H1 (cell line): ENCODE measurements around the gene DCTPP1. TPM values are rescaled to one million over a fixed set of nuclear protein-coding genes. Genes with fewer than 3 reads are reported as not detected.

ENCODE experiments used
- CTCF ChIA-PET: fragments of 300-600 bp; sonication (Branson Sonifier 250); formaldehyde crosslinking; loops from one replicate; lab custom pipeline; 2021; ENCODE audit not compliant: partially characterized antibody; lab: Charles Lee
- POLR2A ChIA-PET: fragments of 300-600 bp; sonication (Branson Sonifier 250); formaldehyde crosslinking; loops from one replicate; lab custom pipeline; 2021; ENCODE audit warnings: inconsistent platforms; ENCODE audit not compliant: partially characterized antibody; lab: Charles Lee
- DNase-seq, 2 experiments: peaks; one replicate each; pipeline versions ENCODE4 v3.0.0 to v3.0.0-alpha.2; 2010 to 2022; ENCODE audit warnings: low spot score in 2 of 2, low read depth in 1 of 2, mixed read lengths in 1 of 2
- FAIRE-seq: peaks from 2 replicates; lab custom pipeline; 2011; peaks lifted over from hg19 to GRCh38; lab: Jason Lieb, UNC
- H2AFZ ChIP-seq: 2 replicates; pipeline ENCODE4 v1.8.1; 2012; ENCODE audit warnings: low read length, inconsistent platforms
- H2AK5ac ChIP-seq: 2 replicates; pipeline ENCODE4 v1.6.1; 2013; ENCODE audit warnings: low read depth, low read length
- H2BK120ac ChIP-seq: replicated peaks from 2 replicates; pipeline ENCODE3; 2013; ENCODE audit warnings: low read depth, low read length, inconsistent platforms
- H2BK12ac ChIP-seq: 2 replicates; pipeline ENCODE4 v1.6.1; 2013; ENCODE audit warnings: low read depth, low read length
- H2BK15ac ChIP-seq: 2 replicates; pipeline ENCODE4 v1.6.1; 2013; ENCODE audit warnings: low read length
- H2BK20ac ChIP-seq: 2 replicates; pipeline ENCODE4 v1.6.1; 2013; ENCODE audit warnings: low read length
- H2BK5ac ChIP-seq: 2 replicates; pipeline ENCODE4 v1.6.1; 2013; ENCODE audit warnings: low read depth, low read length
- H3K14ac ChIP-seq: 2 replicates; pipeline ENCODE4 v1.6.1; 2013; ENCODE audit warnings: inconsistent platforms; ENCODE audit not compliant: insufficient read length
- H3K18ac ChIP-seq: 2 replicates; pipeline ENCODE4 v1.6.1; 2013; ENCODE audit warnings: low read length; ENCODE audit errors: extremely low read depth
- H3K23ac ChIP-seq: 2 replicates; pipeline ENCODE4 v1.6.1; 2013; ENCODE audit warnings: inconsistent platforms; ENCODE audit not compliant: insufficient read length
- H3K23me2 ChIP-seq: 2 replicates; pipeline ENCODE4 v1.6.1; 2013; ENCODE audit warnings: low read depth, low read length
- H3K27ac ChIP-seq: 2 replicates; pipeline ENCODE4 v1.6.1; 2011; ENCODE audit warnings: low read depth, low read length, inconsistent platforms
- H3K27me3 ChIP-seq, 4 experiments: replicated peaks in 1 of 4; 1 replicate in 1 of 4; 2 replicates in 3 of 4; pipeline versions ENCODE4 v1.6.1 to v1.8.1; 2011 to 2013; ENCODE audit warnings: low read length in 3 of 4, mild to moderate bottlenecking in 3 of 4, inconsistent platforms in 2 of 4, mixed read lengths in 2 of 4, moderate library complexity in 1 of 4; ENCODE audit not compliant: control insufficient read depth in 3 of 4, insufficient read depth in 3 of 4; ENCODE audit errors: extremely low read depth in 1 of 4
- H3K36me3 ChIP-seq, 4 experiments: 2 replicates each; pipeline versions ENCODE4 v1.6.1 to v1.8.1; 2011 to 2013; ENCODE audit warnings: mild to moderate bottlenecking in 4 of 4, low read length in 3 of 4, moderate library complexity in 2 of 4, control low read depth in 1 of 4, inconsistent platforms in 1 of 4; ENCODE audit not compliant: insufficient read depth in 4 of 4, control insufficient read depth in 2 of 4
- H3K4ac ChIP-seq: replicated peaks from 2 replicates; pipeline ENCODE3; 2013; ENCODE audit warnings: low read length, low read depth, mixed read lengths, inconsistent platforms; ENCODE audit not compliant: insufficient read length
- H3K4me1 ChIP-seq, 4 experiments: replicated peaks in 1 of 4; 1 replicate in 1 of 4; 2 replicates in 3 of 4; pipeline versions ENCODE4 v1.6.1 to v1.8.1; 2011 to 2013; ENCODE audit warnings: low read length in 3 of 4, inconsistent platforms in 2 of 4, mixed read lengths in 1 of 4; ENCODE audit not compliant: insufficient read depth in 4 of 4, control insufficient read depth in 3 of 4
- H3K4me2 ChIP-seq, 2 experiments: 2 replicates each; pipeline versions ENCODE4 v1.6.1 to v1.8.1; 2011 to 2013; ENCODE audit warnings: low read depth in 2 of 2, low read length in 2 of 2, control low read depth in 1 of 2, inconsistent platforms in 1 of 2, mild to moderate bottlenecking in 1 of 2; ENCODE audit not compliant: insufficient read depth in 1 of 2
- H3K4me3 ChIP-seq, 4 experiments: fragments of 200-600, 300-600 bp in 1 of 4; sonication (generic), shearing (Covaris generic), sonication (Bioruptor Twin) in 1 of 4; 2 replicates each; pipeline versions ENCODE4 v1.5.1 to v1.8.1; 2011 to 2016; ENCODE audit warnings: low read length in 4 of 4, low read depth in 3 of 4, control low read depth in 2 of 4, inconsistent platforms in 2 of 4, mild to moderate bottlenecking in 2 of 4, mixed read lengths in 1 of 4, moderate library complexity in 1 of 4; ENCODE audit not compliant: insufficient read depth in 2 of 4; ENCODE audit errors: extremely low read depth in 1 of 4
- H3K56ac ChIP-seq: replicated peaks from 2 replicates; pipeline ENCODE3; 2013; ENCODE audit warnings: low read depth, mild to moderate bottlenecking, mixed read lengths, low read length, inconsistent platforms; ENCODE audit not compliant: insufficient read length
- H3K79me1 ChIP-seq: 2 replicates; pipeline ENCODE4 v1.6.1; 2013; ENCODE audit warnings: low read depth, low read length, control low read depth
- H3K79me2 ChIP-seq, 2 experiments: 2 replicates each; pipeline versions ENCODE4 v1.6.1 to v1.8.1; 2012 to 2013; ENCODE audit warnings: low read length in 2 of 2, mild to moderate bottlenecking in 2 of 2, inconsistent platforms in 1 of 2; ENCODE audit not compliant: insufficient read depth in 2 of 2, control insufficient read depth in 1 of 2
- H3K9ac ChIP-seq, 4 experiments: replicated peaks in 1 of 4; 1 replicate in 1 of 4; 2 replicates in 3 of 4; pipeline versions ENCODE4 v1.6.1 to v1.8.1; 2011 to 2013; ENCODE audit warnings: low read depth in 3 of 4, low read length in 3 of 4, control low read depth in 2 of 4, mild to moderate bottlenecking in 2 of 4, moderate library complexity in 2 of 4, inconsistent platforms in 1 of 4; ENCODE audit errors: extremely low read depth in 1 of 4
- H3K9me3 ChIP-seq, 2 experiments: 2 replicates each; pipeline versions ENCODE4 v1.6.1 to v1.8.1; 2012 to 2013; ENCODE audit warnings: mild to moderate bottlenecking in 2 of 2, moderate library complexity in 2 of 2, control low read depth in 1 of 2, inconsistent platforms in 1 of 2, low read depth in 1 of 2, low read length in 1 of 2, mixed read lengths in 1 of 2; ENCODE audit not compliant: insufficient read depth in 2 of 2
- H4K20me1 ChIP-seq, 2 experiments: replicated peaks in 1 of 2; 2 replicates each; pipeline versions ENCODE3 to v1.8.1; 2011 to 2013; ENCODE audit warnings: inconsistent platforms in 2 of 2, low read length in 2 of 2, mild to moderate bottlenecking in 1 of 2; ENCODE audit not compliant: insufficient read depth in 2 of 2, control insufficient read depth in 1 of 2
- H4K5ac ChIP-seq: 2 replicates; pipeline ENCODE4 v1.6.1; 2013; ENCODE audit warnings: low read length, low read depth, mixed read lengths, inconsistent platforms; ENCODE audit not compliant: insufficient read length
- H4K8ac ChIP-seq: 2 replicates; pipeline ENCODE4 v1.8.0; 2013; ENCODE audit warnings: mild to moderate bottlenecking, moderate library complexity, low read length, inconsistent platforms; ENCODE audit not compliant: insufficient read depth; ENCODE audit errors: extremely low read depth
- H4K91ac ChIP-seq: replicated peaks from 2 replicates; pipeline ENCODE3; 2013; ENCODE audit warnings: low read length, mixed read lengths, inconsistent platforms; ENCODE audit not compliant: insufficient read length
- CBX5 ChIP-seq: fragments of 300-800, 300-1000 bp; sonication (generic); IDR thresholded peaks from 2 replicates; pipeline ENCODE4 v1.7.1; 2016; ENCODE audit warnings: antibody characterized with exemption, low read length, low read depth
- CREB1 ChIP-seq: IDR thresholded peaks from 2 replicates; pipeline ENCODE4 v1.6.1; 2012; ENCODE audit warnings: inconsistent platforms
- FOSL1 ChIP-seq: IDR thresholded peaks from 2 replicates; pipeline ENCODE4 v1.6.1; 2011; ENCODE audit warnings: mild to moderate bottlenecking, low read depth, low read length, moderate library complexity; ENCODE audit not compliant: insufficient read depth
- JUND ChIP-seq: IDR thresholded peaks from 2 replicates; pipeline ENCODE4 v1.6.1; 2011; ENCODE audit warnings: mild to moderate bottlenecking, improper control_type of control experiment, low read length
- POLR2A ChIP-seq, 2 experiments: IDR thresholded peaks; 1 replicate in 1 of 2; 2 replicates in 1 of 2; pipeline ENCODE4 v1.6.1; 2011; ENCODE audit warnings: low read depth in 2 of 2, low read length in 2 of 2, mild to moderate bottlenecking in 2 of 2; ENCODE audit errors: control extremely low read depth in 1 of 2
- SP4 ChIP-seq: IDR thresholded peaks from 2 replicates; pipeline ENCODE4 v1.6.1; 2012; ENCODE audit warnings: low read length, inconsistent platforms
- TAF7 ChIP-seq: optimal IDR thresholded peaks from 2 replicates; pipeline ENCODE3; 2011; ENCODE audit warnings: low read depth, mild to moderate bottlenecking, inconsistent platforms, low read length, moderate library complexity, borderline replicate concordance
- TCF12 ChIP-seq: IDR thresholded peaks from 2 replicates; pipeline ENCODE4 v1.6.1; 2011; ENCODE audit warnings: low read depth, mild to moderate bottlenecking, low read length
- ZNF274 ChIP-seq: IDR thresholded peaks from 2 replicates; pipeline ENCODE4 v1.7.0; 2012; ENCODE audit warnings: low read length, borderline replicate concordance; ENCODE audit errors: extremely low read depth
- WGBS, 2 experiments: shearing (Covaris generic) in 1 of 2; methylation state at CpG; one replicate each; pipeline versions ENCODE4 v1.1.6 to v1.1.7; 2013 to 2015; ENCODE audit warnings: low lambda C conversion rate in 2 of 2, mixed read lengths in 2 of 2, inconsistent platforms in 1 of 2, low coverage in 1 of 2, missing lambda C conversion rate in 1 of 2; ENCODE audit not compliant: insufficient replicate concordance in 2 of 2, insufficient coverage in 1 of 2, insufficient read length in 1 of 2; ENCODE audit errors: extremely low coverage in 1 of 2, missing lambda C conversion rate in 1 of 2; 5-methylcytosine and 5-hydroxymethylcytosine counted together
- polyA plus RNA-seq, 7 experiments: library from polyadenylated mRNA; depleted of rRNA in 3 of 7; stranded (reverse) in 5 of 7; unstranded in 2 of 7; fragments of >200 nt in 5 of 7; fragments of 200-250 nt in 2 of 7; gene quantifications; 1 replicate in 5 of 7; 2 replicates in 1 of 7; 4 replicates in 1 of 7; pipeline versions ENCODE4 v1.2.1 to v1.2.3, GENCODE V29; 2011 to 2013; ENCODE audit warnings: missing spikeins in 2 of 7, mixed read lengths in 2 of 7
- total RNA-seq: library from RNA; stranded (reverse); fragmentation: NEBNext Ultra II Directional; extraction: Animal tissue kit (Norgen Biotek cat#: 25700); gene quantifications from 2 replicates; pipeline ENCODE4 v1.2.1, GENCODE V29; 2021
- TF ChIP-seq, protein P1 (sequence below), 3 experiments: IDR thresholded peaks; 1 replicate in 2 of 3; 2 replicates in 1 of 3; pipeline versions ENCODE4 v1.5.1 to v1.6.1; 2011; ENCODE audit warnings: low read length in 3 of 3, mild to moderate bottlenecking in 3 of 3, inconsistent platforms in 2 of 3, low read depth in 1 of 3, moderate library complexity in 1 of 3; ENCODE audit not compliant: insufficient read depth in 1 of 3; ENCODE audit errors: control extremely low read depth in 1 of 3
- TF ChIP-seq, protein P2 (sequence below): IDR thresholded peaks from 2 replicates; pipeline ENCODE4 v1.6.1; 2012; ENCODE audit warnings: inconsistent platforms

DCTPP1 gene
- total and polyA plus RNA-seq, 2 of the 8 experiments (the other 6 are each of a cell fraction or from before 2014, with no cell fraction given) = 94.5 to 103 TPM

DNA sequence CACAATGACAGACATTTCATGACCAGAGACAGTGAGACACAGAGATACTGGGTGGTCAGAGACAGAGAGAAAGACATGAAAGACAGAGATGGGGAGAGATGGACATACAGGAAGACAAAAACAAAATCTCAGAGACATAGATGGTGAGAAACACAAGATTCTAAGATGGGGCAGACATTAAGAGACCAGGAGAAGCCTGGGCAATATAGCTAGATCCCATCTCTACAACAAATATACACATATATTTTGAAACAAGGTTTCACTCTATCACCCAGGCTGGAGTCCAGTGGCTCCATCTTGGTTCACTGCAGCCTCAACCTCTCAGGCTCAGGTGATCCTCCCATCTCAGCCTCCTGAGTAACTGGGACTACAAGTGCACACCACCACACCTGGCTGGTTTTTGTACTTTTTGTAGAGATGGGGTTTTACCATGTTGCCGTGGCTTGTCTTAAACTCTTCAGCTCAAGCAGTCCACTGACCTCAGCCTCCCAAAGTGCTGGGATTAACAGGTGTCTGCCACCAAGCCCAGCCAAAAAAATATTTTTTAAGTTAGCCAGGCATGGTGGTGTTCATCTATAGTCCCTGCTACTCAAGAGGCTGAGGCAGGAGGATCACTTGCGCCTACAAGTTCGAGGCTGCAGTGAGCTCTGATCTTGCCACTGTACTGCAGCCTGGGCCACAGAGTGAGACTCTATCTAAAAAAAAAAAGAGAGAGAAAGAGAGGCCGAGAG, 49.6 kb downstream of the DCTPP1 start:
- CTCF ChIA-PET = interaction anchor here (0.6 to 1.6 kb wide), 5 partner anchors 11 to 235 kb away, joined by 3 to 6 read pairs (median 3); no protein-coding TSS in a partner anchor

More for the DNA sequence above, 49.6 kb downstream of the DCTPP1 start:
- no peak overlapping the region for H3K14ac ChIP-seq
- no peak overlapping the region for H2BK5ac ChIP-seq
- TF ChIP-seq, protein P1, sequence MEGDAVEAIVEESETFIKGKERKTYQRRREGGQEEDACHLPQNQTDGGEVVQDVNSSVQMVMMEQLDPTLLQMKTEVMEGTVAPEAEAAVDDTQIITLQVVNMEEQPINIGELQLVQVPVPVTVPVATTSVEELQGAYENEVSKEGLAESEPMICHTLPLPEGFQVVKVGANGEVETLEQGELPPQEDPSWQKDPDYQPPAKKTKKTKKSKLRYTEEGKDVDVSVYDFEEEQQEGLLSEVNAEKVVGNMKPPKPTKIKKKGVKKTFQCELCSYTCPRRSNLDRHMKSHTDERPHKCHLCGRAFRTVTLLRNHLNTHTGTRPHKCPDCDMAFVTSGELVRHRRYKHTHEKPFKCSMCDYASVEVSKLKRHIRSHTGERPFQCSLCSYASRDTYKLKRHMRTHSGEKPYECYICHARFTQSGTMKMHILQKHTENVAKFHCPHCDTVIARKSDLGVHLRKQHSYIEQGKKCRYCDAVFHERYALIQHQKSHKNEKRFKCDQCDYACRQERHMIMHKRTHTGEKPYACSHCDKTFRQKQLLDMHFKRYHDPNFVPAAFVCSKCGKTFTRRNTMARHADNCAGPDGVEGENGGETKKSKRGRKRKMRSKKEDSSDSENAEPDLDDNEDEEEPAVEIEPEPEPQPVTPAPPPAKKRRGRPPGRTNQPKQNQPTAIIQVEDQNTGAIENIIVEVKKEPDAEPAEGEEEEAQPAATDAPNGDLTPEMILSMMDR (IDR thresholded peaks at IDR 0.05; ENCODE audit: control extremely low read depth in 1 of 3, insufficient read depth in 1 of 3, low read depth in 1 of 3, low read length in 3 of 3) = no peak
- TF ChIP-seq CREB1 = no peak
- TF ChIP-seq, protein P2, sequence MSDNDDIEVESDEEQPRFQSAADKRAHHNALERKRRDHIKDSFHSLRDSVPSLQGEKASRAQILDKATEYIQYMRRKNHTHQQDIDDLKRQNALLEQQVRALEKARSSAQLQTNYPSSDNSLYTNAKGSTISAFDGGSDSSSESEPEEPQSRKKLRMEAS = no peak
- no peak for TF ChIP-seq JUND
- no peak for TF ChIP-seq TCF12
- TF ChIP-seq FOSL1 = no peak
- no peak for TF ChIP-seq CBX5
- TF ChIP-seq ZNF274 = no peak
- TF ChIP-seq POLR2A (IDR thresholded peaks at IDR 0.05; ENCODE audit: control extremely low read depth in 1 of 2, low read depth in 2 of 2, low read length in 2 of 2) = no peak
- TF ChIP-seq TAF7 = no peak
- TF ChIP-seq SP4 = no peak
- no peaks in the 10 kb centered on the region for H3K36me3 ChIP-seq
- H3K27me3 ChIP-seq = no peaks in the 10 kb centered on the region
- H2AK5ac ChIP-seq = no peak overlapping the region
- no peaks in the 10 kb centered on the region for H3K79me1 ChIP-seq
- no peak overlapping the region for H3K9ac ChIP-seq
- H3K4me3 ChIP-seq = no peak overlapping the region
- no peak overlapping the region; the same call in 1 of the 2 replicates for H4K8ac ChIP-seq
- H2BK20ac ChIP-seq = no peak overlapping the region
- H2BK12ac ChIP-seq = no peak overlapping the region
- no peaks in the 10 kb centered on the region for H3K79me2 ChIP-seq
- H3K4ac ChIP-seq = no peak overlapping the region
- H3K4me2 ChIP-seq = no peak overlapping the region; a peak in 1 of 4 replicates
- no peaks in the 10 kb centered on the region for H3K9me3 ChIP-seq
- no peak overlapping the region for H2AFZ ChIP-seq
- peaks cover 0 to 9% (median 5%) of the 10 kb centered on the region in 4 experiments; a peak in 5 of 7 replicates for H3K4me1 ChIP-seq
- no peak overlapping the region for H2BK15ac ChIP-seq
- DNase-seq = no peak
- no peak overlapping the region for H4K91ac ChIP-seq
- no peak overlapping the region for H2BK120ac ChIP-seq
- no peak for FAIRE-seq
- H3K56ac ChIP-seq = no peak overlapping the region
- POLR2A ChIA-PET = interaction anchor here (0.7 to 13.6 kb wide), 3 partner anchors 16 to 28 kb away, joined by 3 to 151 read pairs (median 3); partner anchors contain the start of genes ZNF48 and ZNF771
- no peak overlapping the region for H4K5ac ChIP-seq
- 96% methylated on average over 4 of the region's 4 CpGs; no CpG with 5 or more reads in 1 of the 2 experiments for WGBS, 2 experiments
- H3K23me2 ChIP-seq = peaks cover 10% of the 10 kb centered on the region
- no peaks in the 10 kb centered on the region for H4K20me1 ChIP-seq
- H3K27ac ChIP-seq = no peak overlapping the region
- no peak overlapping the region for H3K18ac ChIP-seq
- no peak overlapping the region for H3K23ac ChIP-seq
